GM18873 (cell line): ENCODE results near the gene TRABD2B.

ENCODE experiments used
- ATAC-seq: cut with Tn5 transposase; IDR thresholded peaks from one replicate; pipeline ENCODE4 v1.9.1; 2021; ENCODE audit warnings: mild to moderate bottlenecking, moderate library complexity, moderate number of reproducible peaks; ENCODE audit not compliant: unreplicated experiment, low FRiP score

Gene TRABD2B

DNA sequence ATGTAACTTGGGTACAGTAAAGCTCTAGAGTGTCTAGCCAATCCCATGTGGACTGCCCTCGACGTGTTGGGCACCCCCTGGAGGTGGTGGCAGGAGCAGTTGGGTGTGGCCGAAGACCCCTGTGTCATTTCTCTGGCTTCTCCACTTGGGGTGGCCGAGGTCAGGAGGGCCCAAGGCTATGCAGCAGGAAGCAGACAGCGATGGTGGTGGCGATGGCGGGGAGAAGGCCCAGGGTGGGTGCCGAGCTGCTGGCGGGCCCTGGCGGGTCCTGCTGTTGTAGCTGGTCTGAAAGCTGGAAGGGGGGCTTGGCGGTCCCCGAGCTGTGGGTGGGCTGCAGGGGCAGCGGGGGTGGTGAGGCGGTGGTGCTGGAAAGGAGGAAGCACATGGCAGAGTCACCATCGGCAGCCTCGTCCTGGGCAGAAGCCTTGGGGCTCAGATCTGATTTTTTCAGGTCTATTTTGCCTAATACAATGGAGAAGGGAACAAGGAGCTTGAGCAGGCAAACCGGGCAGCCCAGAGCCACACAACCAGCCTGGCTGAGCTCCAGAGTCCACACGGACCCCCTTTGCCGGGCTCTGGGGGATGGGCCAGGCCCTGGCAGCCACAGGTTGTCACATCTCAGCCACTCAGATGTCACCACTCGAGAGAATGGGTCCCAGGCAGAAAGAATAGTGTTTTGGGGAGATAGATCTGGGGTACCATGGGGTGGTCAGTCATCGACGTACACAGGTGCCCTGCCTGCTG, 231.3 kb downstream of the TRABD2B start:
- no peak for ATAC-seq

DNA sequence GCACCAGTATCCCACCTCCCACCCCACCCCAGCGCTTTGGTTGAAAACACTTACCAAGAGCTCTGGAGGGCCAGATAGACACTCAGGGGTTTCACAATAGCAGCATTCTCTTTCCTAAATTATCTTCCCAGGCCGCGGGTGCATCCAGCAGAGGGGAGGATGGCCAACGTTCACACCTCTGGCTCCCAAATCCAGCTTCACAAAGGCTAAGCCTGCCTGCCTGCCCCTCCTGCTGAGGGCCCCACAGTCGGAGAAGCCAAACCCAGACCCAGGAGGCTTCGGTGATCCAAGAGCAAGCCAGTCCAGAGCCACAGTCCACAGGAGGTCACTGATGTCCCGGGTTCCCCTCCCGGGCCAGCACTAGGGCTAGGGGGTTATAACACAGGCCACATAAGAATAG, 231.9 kb downstream of the TRABD2B start:
- no peak for ATAC-seq

DNA sequence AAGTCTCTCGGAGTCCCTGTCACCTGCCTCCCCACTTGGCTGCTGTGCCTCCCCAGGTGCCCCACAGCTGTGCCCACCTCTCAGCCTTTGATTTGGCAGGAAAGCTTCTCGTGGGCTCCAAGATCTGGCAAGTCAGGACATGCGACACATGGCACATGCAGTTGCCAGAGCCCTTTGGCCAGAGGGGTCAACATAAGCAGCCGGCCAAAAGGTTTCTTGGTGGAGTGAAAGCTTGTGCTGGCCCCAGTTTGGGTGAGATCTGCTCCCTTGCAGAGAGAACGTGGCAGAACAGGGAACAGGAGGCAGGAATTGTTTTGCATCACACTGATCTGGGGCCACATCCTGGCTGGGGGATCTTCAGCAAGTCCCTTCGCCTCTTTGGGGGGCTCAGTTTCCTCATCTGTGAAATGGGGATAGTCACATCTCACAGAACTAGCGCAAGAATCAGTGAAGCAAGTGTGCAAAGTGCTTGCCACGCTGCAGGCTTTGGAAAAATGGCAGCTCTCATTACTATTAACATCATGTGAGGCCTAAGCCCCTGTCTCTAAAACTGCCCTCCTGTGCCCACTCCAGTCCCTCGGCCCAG, 232.6 kb downstream of the TRABD2B start:
- no peak for ATAC-seq

DNA sequence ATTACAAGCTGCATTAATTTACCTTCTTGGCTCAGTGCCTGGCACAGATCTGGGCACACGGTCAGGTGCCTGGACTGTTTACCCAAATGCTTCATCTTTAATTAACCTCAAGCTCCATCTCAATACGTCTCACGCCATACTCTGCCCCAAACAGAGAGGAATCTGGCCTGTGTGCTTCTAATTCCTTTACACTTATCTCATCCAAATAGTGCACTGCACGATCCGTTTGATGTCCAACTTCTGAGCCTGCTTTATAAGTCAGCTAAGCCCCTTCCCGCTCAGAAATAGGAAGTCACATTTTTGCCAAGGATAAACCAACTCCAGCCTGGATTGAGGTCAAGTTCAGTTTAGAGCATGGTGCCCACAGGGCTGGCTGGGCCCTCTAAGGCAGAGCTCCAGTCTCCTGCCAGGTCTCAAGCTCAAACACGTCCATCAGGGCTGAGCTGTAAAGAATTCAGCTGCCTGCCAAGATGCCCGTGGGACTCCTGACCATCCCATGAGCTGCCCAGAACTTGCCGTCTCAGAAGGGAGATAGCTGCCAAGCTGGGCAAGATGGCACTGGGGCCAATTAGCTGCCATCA, 233.5 kb downstream of the TRABD2B start:
- no peak for ATAC-seq

DNA sequence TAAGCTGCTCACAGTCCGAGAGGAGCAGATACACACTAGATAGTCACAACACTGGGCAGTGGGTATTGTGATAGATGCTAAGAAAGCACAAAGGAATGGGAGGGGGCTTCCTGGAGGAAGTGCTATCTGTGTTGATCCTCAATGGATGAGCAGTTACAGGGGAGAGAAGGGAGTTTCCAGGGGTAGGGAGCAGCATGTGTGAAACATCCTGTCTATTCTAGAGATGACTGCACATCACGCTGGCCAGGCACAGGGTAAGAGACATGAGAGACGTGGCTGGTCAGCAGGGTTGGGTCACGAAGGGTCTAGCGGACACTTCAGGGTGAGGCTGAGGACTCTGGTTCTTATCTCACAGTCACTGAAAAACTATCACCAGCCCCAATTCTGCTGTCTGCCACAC, 235.2 kb downstream of the TRABD2B start:
- ATAC-seq = no peak

DNA sequence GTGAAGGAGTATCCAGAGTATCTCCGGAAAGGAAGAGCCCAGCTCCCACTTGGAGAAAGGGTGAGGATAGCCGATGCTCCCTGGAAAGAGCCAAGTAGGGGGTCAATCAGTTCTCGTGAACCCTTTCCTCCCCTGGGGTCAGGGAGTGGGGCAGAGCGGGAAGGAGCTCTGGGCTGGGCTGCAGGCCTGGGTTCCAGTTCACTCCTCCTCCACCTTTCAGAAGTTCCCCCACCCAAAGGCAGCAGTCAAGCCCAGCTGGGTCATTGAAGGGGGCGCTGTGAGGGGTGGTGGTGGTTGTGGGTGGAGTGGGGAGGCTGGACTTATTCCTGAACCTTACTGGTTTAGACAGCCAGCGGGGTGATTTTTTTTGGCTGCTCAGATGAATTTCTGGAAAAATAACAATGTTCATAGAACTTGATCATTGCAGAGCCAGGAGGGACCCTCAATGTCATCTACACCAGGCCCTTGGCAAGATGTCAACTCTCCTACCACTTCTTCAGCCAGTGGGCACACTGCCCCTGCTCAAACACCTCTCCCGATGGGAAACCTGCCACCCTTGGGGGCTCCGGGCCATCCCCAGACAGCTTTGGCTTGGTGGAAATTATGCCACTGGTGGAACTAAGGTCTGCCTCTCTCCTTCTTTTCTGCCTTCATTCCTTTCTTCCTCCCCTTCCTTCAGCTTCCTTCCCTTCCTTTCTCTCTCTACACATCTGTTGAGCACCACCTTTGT, 235.8 kb downstream of the TRABD2B start:
- ATAC-seq = no peak

DNA sequence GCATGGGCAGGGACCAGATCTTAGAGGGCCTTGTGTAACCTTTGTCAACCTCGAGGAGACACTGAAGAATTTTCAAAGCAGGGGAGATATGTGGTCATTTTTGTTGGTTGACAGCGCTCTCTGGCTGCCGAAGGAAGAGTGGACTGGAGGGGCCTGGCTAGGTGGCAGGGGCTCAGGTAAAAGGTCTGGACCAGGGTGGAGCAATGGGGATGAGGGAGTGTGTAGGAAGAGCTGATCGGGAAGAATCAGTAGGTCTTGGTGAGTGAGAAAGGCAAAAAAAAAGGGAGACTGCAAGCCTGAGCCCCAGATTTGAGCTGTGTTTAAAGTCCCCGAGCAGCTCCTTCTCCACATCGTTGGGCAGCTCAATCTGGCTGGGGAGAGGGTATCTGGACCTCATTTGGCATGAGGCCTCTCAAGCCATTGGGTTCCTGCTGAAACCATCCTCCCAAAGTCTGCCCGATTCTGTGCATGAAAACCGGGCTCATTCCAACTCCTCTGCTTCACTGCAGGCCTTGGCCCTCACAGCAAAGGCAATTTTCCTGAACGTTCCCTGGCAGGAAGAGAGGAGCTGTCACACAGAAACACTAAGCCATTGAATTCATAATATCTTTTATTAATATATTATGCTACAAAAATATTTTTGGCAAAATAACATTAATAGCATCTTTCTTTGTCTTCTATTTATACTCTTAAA, 237.1 kb downstream of the TRABD2B start:
- ATAC-seq = no peak

DNA sequence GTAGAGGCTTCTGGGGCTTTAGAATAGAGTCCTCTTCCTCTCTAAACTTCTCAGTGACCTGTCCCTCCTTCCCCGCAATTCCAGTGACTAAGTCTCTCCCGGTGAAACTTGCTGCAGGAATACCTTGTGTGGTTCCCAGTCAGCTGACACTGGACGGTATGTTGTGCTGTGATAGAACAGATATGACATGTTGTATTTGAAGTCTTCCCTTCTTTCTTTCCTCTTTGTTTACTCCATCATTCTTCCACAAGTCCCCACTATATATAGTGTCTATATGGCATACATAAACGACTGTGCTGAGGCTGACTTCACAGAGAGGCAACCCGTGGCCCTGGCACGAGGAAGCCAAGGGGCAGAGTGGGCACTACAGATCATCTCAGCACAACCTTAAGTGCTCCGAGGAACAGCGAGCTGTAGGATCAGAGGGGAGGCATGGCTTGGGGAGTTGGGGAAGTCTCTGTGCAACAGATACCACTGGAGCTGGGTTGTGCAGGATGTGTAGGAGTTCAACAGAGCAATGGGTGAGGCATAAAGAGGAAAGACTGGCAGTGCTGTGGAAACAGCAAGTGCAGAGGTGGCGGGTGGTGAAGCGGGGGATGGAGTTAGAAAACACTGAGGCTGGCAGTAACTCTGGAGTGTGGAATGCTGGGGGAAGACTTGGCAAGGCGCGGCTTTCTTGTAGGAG, 237.8 kb downstream of the TRABD2B start:
- ATAC-seq = no peak

DNA sequence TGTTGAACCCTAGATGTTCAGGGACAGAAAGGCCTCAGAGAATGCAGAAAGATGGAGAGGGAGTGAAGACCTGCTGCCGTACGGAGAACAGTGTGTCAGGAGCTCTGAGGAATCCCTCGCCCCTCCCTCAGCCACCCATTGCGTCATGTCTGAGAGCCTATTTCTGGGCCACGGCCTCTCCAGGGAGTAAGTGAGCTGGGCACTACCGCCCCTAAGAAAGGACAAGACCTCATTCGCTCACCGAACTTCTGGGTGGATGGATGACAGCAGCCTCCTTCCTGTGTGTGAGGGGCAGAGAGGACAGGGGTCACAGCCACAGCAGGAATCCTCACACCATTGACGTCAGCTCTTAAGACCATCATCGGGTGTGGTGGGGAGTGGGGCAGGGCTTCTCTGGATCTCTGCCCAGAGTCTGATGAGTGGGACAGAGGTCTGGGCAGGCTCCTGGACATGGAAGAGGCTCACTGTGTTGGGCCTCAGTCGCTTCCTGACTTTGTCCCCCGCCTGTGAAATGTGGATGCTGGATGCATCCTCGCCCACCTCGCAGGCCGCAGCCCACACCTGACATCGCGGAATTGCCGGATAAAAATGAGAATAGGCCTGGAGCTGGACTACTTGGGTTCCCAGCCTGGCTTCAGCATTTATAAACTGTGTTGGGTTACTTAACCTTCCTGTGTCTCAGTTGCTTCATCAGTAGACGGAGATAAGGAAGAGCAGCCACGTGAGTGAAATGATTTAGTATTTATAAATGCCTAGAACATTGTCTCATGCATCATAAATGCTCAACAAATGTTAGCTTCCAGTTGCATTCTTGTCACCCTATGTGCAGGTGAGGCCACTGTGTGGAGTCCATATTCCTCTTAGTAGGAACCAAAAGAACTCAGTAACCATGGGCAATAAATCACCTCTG, 238.6 kb downstream of the TRABD2B start:
- no peak for ATAC-seq

DNA sequence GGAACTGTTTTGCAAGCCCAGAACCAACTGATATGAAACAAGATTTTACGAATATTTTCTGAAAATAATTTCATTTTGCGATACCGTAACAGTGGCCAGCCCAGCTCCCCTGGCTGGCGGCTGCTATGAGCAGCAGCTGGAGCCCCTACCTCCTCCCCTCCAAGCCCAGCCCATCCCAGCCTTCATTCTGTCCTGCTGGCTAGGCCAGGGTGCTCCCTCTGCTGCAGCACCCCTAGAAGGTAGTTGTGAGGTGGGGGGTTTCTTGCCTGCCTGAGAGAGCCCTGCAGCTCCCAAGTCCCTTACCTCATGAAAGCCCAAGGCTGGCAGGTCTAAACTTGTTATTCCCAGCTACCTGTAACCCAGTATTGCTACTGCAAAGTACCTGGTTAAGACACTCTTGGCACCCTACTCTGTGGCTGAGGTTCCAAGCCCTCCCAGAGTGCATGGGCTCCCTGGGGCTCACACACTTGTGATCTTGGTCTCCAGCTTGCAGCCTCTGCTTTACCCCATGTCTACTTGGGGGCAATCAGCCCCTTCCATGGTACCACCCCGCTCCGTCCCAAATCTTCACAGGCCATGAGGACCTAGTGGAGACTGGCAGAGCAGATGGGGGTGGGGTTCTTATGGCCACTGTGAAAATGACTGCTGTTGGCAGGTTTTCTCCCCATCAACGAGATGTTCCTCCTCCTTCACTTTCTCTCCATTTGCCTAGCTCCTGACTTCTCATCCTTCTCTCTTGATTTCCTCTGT, 239.8 kb downstream of the TRABD2B start:
- no peak for ATAC-seq

DNA sequence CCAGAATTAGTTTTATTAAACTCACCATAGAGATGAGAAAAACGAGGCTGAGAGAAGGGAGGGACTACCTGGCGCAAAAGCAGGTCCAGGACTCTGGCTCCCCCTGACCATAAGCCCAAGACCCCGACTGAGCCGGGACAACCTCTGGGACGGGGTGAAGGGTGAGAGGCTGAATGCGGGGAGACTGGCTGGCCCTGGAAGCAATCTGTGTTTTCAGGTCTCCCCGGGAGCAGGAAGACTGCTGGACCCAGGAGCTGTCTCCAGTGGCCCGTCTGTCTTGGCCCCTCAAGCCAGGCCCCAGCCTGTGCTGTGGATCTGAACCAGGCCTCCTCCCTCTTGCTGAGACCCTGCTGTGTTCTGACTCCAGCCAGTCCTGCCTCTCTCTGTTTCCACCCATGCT, 240.8 kb downstream of the TRABD2B start:
- ATAC-seq = no peak

DNA sequence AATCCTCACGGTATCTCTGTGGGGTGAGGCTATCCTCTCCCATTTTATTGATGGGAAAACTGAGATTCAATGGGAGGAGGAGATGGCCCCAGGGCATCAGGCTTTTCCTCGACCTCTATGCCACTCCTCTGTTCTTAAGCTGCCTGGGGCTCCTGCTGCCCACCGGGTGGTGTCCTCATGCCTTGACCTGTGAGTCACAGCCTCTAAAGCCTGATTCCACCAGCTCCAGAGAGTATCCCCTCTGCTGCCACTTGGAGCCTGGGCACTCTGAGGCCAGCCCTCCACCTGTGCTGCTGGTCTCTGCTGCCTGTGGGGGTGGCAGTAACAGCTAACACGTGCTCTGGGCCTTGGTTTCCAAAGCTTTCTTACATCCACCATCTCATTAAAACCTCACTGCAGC, 241.2 kb downstream of the TRABD2B start:
- no peak for ATAC-seq

DNA sequence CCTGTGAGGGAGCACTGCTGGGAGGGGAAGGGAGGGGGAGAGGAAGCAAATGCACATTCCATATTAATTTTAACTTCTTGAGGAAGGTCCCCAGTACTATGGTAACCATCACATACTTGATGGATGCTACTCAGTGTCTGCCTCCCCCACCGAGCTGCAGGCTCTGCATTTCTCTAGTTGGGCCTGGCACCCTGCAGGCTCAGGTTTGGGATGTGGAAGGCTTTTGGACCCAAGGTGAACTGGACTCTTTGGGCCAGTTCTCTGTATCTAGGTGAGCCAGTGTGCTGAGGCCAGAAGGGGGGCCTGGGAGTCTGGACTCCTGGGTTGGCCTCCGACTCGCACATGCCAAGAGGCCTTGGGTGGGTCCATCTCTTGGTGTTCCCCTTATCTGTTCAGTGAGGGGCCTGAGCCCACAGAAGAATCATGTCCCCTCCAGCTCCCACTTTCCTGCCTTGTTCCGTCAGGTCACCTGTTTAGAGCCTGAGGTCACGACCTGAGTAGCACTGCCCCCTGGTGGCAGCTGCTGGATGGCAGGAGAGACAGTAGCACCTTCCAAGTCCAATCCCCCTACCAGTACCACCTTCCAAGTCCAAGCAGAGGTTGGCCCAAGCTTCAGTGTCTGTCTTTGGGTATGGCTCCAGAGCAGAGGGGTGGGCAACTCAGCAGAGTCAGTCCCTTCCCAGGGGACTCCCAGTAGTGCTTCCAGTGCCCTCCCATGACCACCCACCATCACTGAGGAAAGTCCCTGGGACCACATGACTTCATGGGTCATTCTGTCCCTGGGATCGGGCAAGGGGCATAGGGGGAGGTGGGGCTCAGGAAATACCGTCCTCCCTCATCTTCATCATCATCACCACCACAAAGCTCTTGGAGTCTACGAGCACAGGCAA, 241.8 kb downstream of the TRABD2B start:
- ATAC-seq = no peak

DNA sequence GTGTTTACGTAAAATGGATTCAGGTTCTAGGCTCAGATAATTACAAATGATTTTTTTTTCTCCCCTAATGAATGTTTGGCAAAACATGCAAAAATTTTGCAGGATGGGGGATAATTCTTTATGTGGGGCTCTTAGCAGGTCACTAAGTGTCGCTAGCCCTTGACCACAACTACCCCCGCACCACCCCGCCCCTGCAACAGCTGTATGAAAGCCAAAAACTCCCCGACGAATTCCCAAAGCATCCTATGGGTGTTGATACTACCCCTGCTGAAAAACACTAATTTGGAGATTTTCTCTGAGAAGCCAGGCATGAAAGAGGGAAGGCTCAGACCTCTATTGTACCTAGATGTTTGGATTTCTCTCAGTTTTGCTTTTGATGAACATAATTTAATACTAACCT, 243.0 kb downstream of the TRABD2B start:
- ATAC-seq = no peak

DNA sequence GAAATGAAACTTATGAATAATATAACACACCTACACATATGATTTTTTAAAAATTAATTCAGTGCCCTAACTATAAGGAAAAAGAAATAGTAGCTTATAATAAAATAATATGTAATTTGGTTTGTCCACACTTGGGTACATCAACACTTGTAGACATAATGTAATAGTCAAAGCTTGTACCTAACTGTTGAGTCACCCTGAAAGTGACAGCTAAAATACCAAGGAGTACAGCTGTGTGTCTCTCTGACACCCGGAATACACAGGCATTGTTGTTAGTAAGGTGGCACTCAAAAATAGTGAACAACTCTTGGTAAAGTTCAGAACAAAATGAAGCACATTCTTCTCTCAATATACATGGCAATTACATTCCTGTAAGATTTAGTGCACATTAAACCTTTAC, 243.4 kb downstream of the TRABD2B start:
- ATAC-seq = no peak

DNA sequence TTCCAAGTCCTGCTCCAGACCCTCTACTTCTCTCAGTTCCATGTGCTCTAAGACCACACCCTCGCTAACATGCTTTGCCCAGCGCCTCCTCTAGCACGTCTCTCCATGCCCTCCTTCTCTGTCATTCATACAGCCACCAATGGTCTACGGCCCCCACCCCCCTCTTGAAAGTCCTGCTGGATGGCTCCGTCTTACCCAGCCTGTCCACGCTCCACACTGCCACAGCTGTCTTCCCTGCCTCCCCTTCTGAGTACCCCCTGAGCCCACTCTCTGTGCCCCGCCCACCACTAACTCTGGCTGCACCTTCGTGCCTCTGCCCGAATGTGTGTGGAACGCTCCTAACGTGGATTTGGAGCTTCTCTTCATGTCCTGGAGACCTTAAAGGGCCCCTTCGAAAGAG, 244.6 kb downstream of the TRABD2B start:
- ATAC-seq = no peak

DNA sequence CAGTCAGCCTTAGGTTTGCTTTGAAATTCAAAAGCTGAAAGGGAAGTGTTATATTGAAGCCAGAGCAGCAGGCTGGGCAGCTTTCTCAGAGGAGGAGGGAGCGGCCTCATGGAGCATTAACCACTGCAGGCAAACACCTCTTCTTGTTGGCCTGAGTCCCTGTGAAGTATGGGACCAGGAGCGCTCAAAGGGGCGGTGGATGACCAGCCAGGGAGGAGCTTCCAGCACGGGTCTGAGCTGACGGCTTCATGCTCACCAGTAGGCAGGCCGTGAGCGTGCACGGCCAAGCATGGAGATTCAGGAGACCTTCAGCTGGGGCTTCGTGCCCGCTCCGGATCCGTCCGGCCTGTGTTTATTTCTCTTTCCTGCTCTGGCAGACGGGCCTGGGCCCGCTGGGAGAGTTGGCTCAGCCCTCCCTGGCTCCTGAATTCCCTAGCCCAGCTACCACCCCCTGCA, 245.2 kb downstream of the TRABD2B start:
- no peak for ATAC-seq
